HEK293 (cell line): ENCODE results near the gene ATP5F1D.
A peak's percentile ranks its signal among the peaks of the same experiment; 100 is the strongest.

ENCODE experiments used
- BCL11B ChIP-seq: fragments of 450-650 bp; formaldehyde crosslinking; IDR thresholded peaks from 2 replicates; pipeline ENCODE4 v1.5.1; 2016; ENCODE audit warnings: low read depth, missing biosample characterization, missing genetic modification characterization
- FEZF1 ChIP-seq: fragments of 450-650 bp; formaldehyde crosslinking; IDR thresholded peaks from 2 replicates; pipeline ENCODE4 v1.5.1; 2016; ENCODE audit warnings: missing biosample characterization, missing genetic modification characterization
- HOXC10 ChIP-seq: sonication (generic); formaldehyde crosslinking; IDR thresholded peaks from 2 replicates; pipeline ENCODE4 v1.8.1; 2023; ENCODE audit warnings: mild to moderate bottlenecking, missing genetic modification reagents
- RBAK ChIP-seq: fragments of 450-650 bp; formaldehyde crosslinking; IDR thresholded peaks from 2 replicates; pipeline ENCODE4 v1.5.1; 2016; ENCODE audit warnings: missing biosample characterization, missing genetic modification characterization
- SETDB1 ChIP-seq: IDR thresholded peaks from one replicate; pipeline ENCODE4 v1.6.1; 2017; ENCODE audit warnings: mild to moderate bottlenecking, low read length, moderate library complexity, mixed read lengths; ENCODE audit not compliant: insufficient read length
- ZNF112 ChIP-seq: fragments of 450-650 bp; formaldehyde crosslinking; IDR thresholded peaks from 2 replicates; pipeline ENCODE4 v1.5.0; 2017; ENCODE audit warnings: missing biosample characterization, missing genetic modification characterization
- ZNF146 ChIP-seq: fragments of 450-650 bp; formaldehyde crosslinking; IDR thresholded peaks from 2 replicates; pipeline ENCODE4 v1.5.1; 2016; ENCODE audit warnings: missing biosample characterization, missing genetic modification characterization
- ZNF23 ChIP-seq: fragments of 450-650 bp; formaldehyde crosslinking; IDR thresholded peaks from 2 replicates; pipeline ENCODE4 v1.5.1; 2016; ENCODE audit warnings: missing biosample characterization, missing genetic modification characterization, borderline replicate concordance
- ZNF266 ChIP-seq: fragments of 450-650 bp; formaldehyde crosslinking; IDR thresholded peaks from 2 replicates; pipeline ENCODE4 v1.5.1; 2016; ENCODE audit warnings: missing biosample characterization, missing genetic modification characterization, low read depth
- ZNF354C ChIP-seq: fragments of 450-650 bp; formaldehyde crosslinking; IDR thresholded peaks from 2 replicates; pipeline ENCODE4 v1.5.1; 2016; ENCODE audit warnings: missing biosample characterization, missing genetic modification characterization, low read depth, borderline replicate concordance
- ZNF416 ChIP-seq: fragments of 450-650 bp; formaldehyde crosslinking; IDR thresholded peaks from 2 replicates; pipeline ENCODE4 v1.5.1; 2016; ENCODE audit warnings: missing biosample characterization, missing genetic modification characterization
- ZNF501 ChIP-seq: fragments of 450-650 bp; formaldehyde crosslinking; IDR thresholded peaks from 2 replicates; pipeline ENCODE4 v1.5.1; 2016; ENCODE audit warnings: missing biosample characterization, missing genetic modification characterization
- ZNF521 ChIP-seq: fragments of 450-650 bp; formaldehyde crosslinking; IDR thresholded peaks from 2 replicates; pipeline ENCODE4 v1.5.1; 2017; ENCODE audit warnings: missing biosample characterization, mild to moderate bottlenecking, missing genetic modification characterization
- ZNF558 ChIP-seq: fragments of 450-650 bp; formaldehyde crosslinking; IDR thresholded peaks from 2 replicates; pipeline ENCODE4 v1.5.1; 2016; ENCODE audit warnings: missing biosample characterization, missing genetic modification characterization
- ZNF660 ChIP-seq: fragments of 450-650 bp; IDR thresholded peaks from 2 replicates; pipeline ENCODE4 v1.5.1; 2018; ENCODE audit warnings: missing biosample characterization, mild to moderate bottlenecking, missing genetic modification characterization
- ZNF701 ChIP-seq: fragments of 450-650 bp; formaldehyde crosslinking; IDR thresholded peaks from 2 replicates; pipeline ENCODE4 v1.5.1; 2016; ENCODE audit warnings: missing biosample characterization, missing genetic modification characterization
- TF ChIP-seq, protein P1 (sequence below): fragments of 450-650 bp; formaldehyde crosslinking; IDR thresholded peaks from 2 replicates; pipeline ENCODE4 v1.5.1; 2016; ENCODE audit warnings: missing biosample characterization, missing genetic modification characterization, borderline replicate concordance
- TF ChIP-seq, protein P2 (sequence below): fragments of 450-650 bp; formaldehyde crosslinking; conservative IDR thresholded peaks from 2 replicates; pipeline ENCODE4 v1.5.1; 2016; ENCODE audit warnings: low read depth, missing biosample characterization, missing genetic modification characterization
- TF ChIP-seq, protein P3 (sequence below): fragments of 450-650 bp; formaldehyde crosslinking; IDR thresholded peaks from 2 replicates; pipeline ENCODE4 v1.5.1; 2016; ENCODE audit warnings: missing biosample characterization, missing genetic modification characterization
- TF ChIP-seq, protein P4 (sequence below): fragments of 450-650 bp; formaldehyde crosslinking; IDR thresholded peaks from 2 replicates; pipeline ENCODE4 v1.5.1; 2016; ENCODE audit warnings: missing biosample characterization, missing genetic modification characterization
- TF ChIP-seq, protein P5 (sequence below): fragments of 450-650 bp; formaldehyde crosslinking; IDR thresholded peaks from 2 replicates; pipeline ENCODE4 v1.5.1; 2016; ENCODE audit warnings: missing biosample characterization, missing genetic modification characterization

Gene ATP5F1D

DNA sequence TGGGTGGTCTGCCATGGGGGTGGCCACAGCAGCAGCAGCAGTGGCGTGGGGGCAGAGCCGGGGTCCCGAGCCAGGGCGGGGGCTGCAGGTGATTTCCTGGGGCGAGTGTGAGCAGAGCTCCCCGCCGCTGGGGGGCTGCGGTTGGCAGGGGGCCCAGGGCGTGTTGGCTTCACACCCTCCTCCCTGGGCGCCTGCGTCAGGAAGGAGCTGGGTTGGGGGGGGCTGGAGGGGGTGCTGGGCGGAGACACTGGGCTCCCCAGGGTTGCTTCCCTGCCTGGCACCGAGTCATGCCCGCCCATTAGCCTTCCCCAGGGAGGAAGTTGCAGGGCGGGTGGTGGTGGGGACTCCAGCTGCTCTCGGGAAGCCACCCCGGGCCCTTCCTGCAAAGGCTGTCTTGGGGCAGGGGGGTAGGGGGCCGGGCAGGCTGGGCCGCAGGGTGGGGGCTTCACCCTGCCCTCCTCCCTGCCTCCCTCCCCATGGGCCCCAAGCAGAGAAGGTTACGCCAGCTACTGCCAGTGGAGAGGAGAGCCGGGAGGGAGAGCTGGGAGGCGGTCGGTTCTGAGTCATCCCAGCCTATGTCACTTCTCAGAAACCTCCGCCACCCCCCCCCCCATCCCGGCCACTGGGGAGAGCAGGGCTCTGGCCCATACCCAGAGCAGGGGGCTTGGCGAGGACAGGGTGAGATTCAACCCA lies 11.4 kb downstream of the ATP5F1D start (continued):
- TF ChIP-seq, protein P1, sequence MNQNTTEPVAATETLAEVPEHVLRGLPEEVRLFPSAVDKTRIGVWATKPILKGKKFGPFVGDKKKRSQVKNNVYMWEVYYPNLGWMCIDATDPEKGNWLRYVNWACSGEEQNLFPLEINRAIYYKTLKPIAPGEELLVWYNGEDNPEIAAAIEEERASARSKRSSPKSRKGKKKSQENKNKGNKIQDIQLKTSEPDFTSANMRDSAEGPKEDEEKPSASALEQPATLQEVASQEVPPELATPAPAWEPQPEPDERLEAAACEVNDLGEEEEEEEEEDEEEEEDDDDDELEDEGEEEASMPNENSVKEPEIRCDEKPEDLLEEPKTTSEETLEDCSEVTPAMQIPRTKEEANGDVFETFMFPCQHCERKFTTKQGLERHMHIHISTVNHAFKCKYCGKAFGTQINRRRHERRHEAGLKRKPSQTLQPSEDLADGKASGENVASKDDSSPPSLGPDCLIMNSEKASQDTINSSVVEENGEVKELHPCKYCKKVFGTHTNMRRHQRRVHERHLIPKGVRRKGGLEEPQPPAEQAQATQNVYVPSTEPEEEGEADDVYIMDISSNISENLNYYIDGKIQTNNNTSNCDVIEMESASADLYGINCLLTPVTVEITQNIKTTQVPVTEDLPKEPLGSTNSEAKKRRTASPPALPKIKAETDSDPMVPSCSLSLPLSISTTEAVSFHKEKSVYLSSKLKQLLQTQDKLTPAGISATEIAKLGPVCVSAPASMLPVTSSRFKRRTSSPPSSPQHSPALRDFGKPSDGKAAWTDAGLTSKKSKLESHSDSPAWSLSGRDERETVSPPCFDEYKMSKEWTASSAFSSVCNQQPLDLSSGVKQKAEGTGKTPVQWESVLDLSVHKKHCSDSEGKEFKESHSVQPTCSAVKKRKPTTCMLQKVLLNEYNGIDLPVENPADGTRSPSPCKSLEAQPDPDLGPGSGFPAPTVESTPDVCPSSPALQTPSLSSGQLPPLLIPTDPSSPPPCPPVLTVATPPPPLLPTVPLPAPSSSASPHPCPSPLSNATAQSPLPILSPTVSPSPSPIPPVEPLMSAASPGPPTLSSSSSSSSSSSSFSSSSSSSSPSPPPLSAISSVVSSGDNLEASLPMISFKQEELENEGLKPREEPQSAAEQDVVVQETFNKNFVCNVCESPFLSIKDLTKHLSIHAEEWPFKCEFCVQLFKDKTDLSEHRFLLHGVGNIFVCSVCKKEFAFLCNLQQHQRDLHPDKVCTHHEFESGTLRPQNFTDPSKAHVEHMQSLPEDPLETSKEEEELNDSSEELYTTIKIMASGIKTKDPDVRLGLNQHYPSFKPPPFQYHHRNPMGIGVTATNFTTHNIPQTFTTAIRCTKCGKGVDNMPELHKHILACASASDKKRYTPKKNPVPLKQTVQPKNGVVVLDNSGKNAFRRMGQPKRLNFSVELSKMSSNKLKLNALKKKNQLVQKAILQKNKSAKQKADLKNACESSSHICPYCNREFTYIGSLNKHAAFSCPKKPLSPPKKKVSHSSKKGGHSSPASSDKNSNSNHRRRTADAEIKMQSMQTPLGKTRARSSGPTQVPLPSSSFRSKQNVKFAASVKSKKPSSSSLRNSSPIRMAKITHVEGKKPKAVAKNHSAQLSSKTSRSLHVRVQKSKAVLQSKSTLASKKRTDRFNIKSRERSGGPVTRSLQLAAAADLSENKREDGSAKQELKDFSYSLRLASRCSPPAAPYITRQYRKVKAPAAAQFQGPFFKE, result no peak
- TF ChIP-seq ZNF701 (no peak), SETDB1 (no peak), FEZF1 (no peak), ZNF660 (peak; percentile 39), ZNF23 (tag by site-specific recombination) (no peak), ZNF354C (tag by site-specific recombination) (no peak), ZNF501 (no peak), ZNF521 (tag by site-specific recombination) (no peak), RBAK (tag by site-specific recombination) (no peak), HOXC10 (no peak), ZNF416 (tag by site-specific recombination) (no peak), ZNF558 (no peak), ZNF112 (tag by site-specific recombination) (no peak), BCL11B (no peak), ZNF146 (tag by site-specific recombination) (no peak), ZNF266 (no peak)
- TF ChIP-seq, protein P2, sequence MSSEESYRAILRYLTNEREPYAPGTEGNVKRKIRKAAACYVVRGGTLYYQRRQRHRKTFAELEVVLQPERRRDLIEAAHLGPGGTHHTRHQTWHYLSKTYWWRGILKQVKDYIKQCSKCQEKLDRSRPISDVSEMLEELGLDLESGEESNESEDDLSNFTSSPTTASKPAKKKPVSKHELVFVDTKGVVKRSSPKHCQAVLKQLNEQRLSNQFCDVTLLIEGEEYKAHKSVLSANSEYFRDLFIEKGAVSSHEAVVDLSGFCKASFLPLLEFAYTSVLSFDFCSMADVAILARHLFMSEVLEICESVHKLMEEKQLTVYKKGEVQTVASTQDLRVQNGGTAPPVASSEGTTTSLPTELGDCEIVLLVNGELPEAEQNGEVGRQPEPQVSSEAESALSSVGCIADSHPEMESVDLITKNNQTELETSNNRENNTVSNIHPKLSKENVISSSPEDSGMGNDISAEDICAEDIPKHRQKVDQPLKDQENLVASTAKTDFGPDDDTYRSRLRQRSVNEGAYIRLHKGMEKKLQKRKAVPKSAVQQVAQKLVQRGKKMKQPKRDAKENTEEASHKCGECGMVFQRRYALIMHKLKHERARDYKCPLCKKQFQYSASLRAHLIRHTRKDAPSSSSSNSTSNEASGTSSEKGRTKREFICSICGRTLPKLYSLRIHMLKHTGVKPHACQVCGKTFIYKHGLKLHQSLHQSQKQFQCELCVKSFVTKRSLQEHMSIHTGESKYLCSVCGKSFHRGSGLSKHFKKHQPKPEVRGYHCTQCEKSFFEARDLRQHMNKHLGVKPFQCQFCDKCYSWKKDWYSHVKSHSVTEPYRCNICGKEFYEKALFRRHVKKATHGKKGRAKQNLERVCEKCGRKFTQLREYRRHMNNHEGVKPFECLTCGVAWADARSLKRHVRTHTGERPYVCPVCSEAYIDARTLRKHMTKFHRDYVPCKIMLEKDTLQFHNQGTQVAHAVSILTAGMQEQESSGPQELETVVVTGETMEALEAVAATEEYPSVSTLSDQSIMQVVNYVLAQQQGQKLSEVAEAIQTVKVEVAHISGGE (tag by site-specific recombination), result no peak
- TF ChIP-seq, protein P3, sequence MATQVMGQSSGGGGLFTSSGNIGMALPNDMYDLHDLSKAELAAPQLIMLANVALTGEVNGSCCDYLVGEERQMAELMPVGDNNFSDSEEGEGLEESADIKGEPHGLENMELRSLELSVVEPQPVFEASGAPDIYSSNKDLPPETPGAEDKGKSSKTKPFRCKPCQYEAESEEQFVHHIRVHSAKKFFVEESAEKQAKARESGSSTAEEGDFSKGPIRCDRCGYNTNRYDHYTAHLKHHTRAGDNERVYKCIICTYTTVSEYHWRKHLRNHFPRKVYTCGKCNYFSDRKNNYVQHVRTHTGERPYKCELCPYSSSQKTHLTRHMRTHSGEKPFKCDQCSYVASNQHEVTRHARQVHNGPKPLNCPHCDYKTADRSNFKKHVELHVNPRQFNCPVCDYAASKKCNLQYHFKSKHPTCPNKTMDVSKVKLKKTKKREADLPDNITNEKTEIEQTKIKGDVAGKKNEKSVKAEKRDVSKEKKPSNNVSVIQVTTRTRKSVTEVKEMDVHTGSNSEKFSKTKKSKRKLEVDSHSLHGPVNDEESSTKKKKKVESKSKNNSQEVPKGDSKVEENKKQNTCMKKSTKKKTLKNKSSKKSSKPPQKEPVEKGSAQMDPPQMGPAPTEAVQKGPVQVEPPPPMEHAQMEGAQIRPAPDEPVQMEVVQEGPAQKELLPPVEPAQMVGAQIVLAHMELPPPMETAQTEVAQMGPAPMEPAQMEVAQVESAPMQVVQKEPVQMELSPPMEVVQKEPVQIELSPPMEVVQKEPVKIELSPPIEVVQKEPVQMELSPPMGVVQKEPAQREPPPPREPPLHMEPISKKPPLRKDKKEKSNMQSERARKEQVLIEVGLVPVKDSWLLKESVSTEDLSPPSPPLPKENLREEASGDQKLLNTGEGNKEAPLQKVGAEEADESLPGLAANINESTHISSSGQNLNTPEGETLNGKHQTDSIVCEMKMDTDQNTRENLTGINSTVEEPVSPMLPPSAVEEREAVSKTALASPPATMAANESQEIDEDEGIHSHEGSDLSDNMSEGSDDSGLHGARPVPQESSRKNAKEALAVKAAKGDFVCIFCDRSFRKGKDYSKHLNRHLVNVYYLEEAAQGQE, result no peak
- TF ChIP-seq, protein P4, sequence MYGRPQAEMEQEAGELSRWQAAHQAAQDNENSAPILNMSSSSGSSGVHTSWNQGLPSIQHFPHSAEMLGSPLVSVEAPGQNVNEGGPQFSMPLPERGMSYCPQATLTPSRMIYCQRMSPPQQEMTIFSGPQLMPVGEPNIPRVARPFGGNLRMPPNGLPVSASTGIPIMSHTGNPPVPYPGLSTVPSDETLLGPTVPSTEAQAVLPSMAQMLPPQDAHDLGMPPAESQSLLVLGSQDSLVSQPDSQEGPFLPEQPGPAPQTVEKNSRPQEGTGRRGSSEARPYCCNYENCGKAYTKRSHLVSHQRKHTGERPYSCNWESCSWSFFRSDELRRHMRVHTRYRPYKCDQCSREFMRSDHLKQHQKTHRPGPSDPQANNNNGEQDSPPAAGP (tag by site-specific recombination), result peak; percentile 55; the same call in 1 of the 2 replicates
- TF ChIP-seq, protein P5, sequence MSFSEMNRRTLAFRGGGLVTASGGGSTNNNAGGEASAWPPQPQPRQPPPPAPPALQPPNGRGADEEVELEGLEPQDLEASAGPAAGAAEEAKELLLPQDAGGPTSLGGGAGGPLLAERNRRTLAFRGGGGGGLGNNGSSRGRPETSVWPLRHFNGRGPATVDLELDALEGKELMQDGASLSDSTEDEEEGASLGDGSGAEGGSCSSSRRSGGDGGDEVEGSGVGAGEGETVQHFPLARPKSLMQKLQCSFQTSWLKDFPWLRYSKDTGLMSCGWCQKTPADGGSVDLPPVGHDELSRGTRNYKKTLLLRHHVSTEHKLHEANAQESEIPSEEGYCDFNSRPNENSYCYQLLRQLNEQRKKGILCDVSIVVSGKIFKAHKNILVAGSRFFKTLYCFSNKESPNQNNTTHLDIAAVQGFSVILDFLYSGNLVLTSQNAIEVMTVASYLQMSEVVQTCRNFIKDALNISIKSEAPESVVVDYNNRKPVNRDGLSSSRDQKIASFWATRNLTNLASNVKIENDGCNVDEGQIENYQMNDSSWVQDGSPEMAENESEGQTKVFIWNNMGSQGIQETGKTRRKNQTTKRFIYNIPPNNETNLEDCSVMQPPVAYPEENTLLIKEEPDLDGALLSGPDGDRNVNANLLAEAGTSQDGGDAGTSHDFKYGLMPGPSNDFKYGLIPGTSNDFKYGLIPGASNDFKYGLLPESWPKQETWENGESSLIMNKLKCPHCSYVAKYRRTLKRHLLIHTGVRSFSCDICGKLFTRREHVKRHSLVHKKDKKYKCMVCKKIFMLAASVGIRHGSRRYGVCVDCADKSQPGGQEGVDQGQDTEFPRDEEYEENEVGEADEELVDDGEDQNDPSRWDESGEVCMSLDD, result peak; percentile 69
